ENCODE results near the gene CEMIP. TPM values are rescaled to one million over a fixed set of nuclear protein-coding genes. Genes with fewer than 3 reads are reported as not detected.

The CEMIP gene
- polyA plus RNA-seq, 1 of the 3 experiments (the other 2 are of a cell fraction) = 27.8 TPM

DNA sequence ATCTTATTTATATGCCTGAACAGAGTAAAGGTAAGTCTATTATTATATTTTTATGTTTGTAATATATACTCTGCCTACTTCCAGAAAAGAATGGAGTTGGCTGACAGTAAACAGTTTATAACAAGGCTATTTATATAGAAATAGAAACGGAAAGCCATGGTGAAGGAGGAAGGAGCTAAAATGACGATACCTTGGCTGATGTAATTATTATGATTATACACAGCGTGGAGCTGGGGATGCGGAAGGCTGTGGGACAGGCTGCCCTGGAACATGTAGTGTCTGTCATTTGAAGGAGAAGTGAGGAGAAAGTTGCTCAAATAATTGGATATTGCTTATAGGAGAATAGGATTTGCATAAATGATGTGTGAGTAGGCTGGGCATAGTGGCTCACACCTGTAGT is 37.8 kb downstream of the CEMIP start:
- Histone ChIP-seq H3K4me3 (ENCODE audit: low read depth in 2 of 2, low read length in 1 of 2) (no peak overlapping the region), H3F3A (replicated peaks; ENCODE audit: insufficient read depth) (no peaks in the 10 kb centered on the region), H3K27me3 (ENCODE audit: insufficient read depth) (no peaks in the 10 kb centered on the region), H3K9me2 (no peaks in the 10 kb centered on the region), H3K4me1 (ENCODE audit: control insufficient read depth in 1 of 2, insufficient read depth in 2 of 2, low read depth in 1 of 2, low read length in 1 of 2) (no peaks in the 10 kb centered on the region), H3K9me3 (no peaks in the 10 kb centered on the region), H3K9ac (no peak overlapping the region), H3K27ac (ENCODE audit: low read depth in 2 of 2, low read length in 1 of 2) (no peak overlapping the region), H2AFZ (ENCODE audit: low read depth) (no peak overlapping the region), H4K20me1 (ENCODE audit: insufficient read depth) (no peaks in the 10 kb centered on the region), H3K4me2 (no peak overlapping the region), H3K36me3 (replicated peaks in 1 of 2; ENCODE audit: control insufficient read depth in 1 of 2, insufficient read depth in 2 of 2, low read length in 1 of 2) (peaks cover 0 to 3% of the 10 kb centered on the region in 2 experiments), H3K79me2 (ENCODE audit: insufficient read depth) (no peaks in the 10 kb centered on the region)
- DNase-seq = no peak
- TF ChIP-seq RXRA (IDR thresholded peaks at IDR 0.05; ENCODE audit: borderline replicate concordance, low read depth) (no peak), MXI1 (IDR thresholded peaks at IDR 0.05; ENCODE audit: low read depth, low read length) (no peak), TEAD4 (IDR thresholded peaks at IDR 0.05; ENCODE audit: borderline replicate concordance, insufficient read depth) (no peak)
- TF ChIP-seq, protein P1, sequence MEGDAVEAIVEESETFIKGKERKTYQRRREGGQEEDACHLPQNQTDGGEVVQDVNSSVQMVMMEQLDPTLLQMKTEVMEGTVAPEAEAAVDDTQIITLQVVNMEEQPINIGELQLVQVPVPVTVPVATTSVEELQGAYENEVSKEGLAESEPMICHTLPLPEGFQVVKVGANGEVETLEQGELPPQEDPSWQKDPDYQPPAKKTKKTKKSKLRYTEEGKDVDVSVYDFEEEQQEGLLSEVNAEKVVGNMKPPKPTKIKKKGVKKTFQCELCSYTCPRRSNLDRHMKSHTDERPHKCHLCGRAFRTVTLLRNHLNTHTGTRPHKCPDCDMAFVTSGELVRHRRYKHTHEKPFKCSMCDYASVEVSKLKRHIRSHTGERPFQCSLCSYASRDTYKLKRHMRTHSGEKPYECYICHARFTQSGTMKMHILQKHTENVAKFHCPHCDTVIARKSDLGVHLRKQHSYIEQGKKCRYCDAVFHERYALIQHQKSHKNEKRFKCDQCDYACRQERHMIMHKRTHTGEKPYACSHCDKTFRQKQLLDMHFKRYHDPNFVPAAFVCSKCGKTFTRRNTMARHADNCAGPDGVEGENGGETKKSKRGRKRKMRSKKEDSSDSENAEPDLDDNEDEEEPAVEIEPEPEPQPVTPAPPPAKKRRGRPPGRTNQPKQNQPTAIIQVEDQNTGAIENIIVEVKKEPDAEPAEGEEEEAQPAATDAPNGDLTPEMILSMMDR (IDR thresholded peaks at IDR 0.05) = no peak
- TF ChIP-seq, protein P2, sequence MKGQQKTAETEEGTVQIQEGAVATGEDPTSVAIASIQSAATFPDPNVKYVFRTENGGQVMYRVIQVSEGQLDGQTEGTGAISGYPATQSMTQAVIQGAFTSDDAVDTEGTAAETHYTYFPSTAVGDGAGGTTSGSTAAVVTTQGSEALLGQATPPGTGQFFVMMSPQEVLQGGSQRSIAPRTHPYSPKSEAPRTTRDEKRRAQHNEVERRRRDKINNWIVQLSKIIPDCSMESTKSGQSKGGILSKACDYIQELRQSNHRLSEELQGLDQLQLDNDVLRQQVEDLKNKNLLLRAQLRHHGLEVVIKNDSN (IDR thresholded peaks at IDR 0.05; ENCODE audit: borderline replicate concordance, low read depth) = no peak
- TF ChIP-seq, protein P3, sequence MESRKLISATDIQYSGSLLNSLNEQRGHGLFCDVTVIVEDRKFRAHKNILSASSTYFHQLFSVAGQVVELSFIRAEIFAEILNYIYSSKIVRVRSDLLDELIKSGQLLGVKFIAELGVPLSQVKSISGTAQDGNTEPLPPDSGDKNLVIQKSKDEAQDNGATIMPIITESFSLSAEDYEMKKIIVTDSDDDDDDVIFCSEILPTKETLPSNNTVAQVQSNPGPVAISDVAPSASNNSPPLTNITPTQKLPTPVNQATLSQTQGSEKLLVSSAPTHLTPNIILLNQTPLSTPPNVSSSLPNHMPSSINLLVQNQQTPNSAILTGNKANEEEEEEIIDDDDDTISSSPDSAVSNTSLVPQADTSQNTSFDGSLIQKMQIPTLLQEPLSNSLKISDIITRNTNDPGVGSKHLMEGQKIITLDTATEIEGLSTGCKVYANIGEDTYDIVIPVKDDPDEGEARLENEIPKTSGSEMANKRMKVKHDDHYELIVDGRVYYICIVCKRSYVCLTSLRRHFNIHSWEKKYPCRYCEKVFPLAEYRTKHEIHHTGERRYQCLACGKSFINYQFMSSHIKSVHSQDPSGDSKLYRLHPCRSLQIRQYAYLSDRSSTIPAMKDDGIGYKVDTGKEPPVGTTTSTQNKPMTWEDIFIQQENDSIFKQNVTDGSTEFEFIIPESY (IDR thresholded peaks at IDR 0.05; ENCODE audit: borderline replicate concordance, low read depth) = no peak
- TF ChIP-seq, protein P4, sequence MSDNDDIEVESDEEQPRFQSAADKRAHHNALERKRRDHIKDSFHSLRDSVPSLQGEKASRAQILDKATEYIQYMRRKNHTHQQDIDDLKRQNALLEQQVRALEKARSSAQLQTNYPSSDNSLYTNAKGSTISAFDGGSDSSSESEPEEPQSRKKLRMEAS (IDR thresholded peaks at IDR 0.05; ENCODE audit: low read depth) = no peak
- TF ChIP-seq, protein P5, sequence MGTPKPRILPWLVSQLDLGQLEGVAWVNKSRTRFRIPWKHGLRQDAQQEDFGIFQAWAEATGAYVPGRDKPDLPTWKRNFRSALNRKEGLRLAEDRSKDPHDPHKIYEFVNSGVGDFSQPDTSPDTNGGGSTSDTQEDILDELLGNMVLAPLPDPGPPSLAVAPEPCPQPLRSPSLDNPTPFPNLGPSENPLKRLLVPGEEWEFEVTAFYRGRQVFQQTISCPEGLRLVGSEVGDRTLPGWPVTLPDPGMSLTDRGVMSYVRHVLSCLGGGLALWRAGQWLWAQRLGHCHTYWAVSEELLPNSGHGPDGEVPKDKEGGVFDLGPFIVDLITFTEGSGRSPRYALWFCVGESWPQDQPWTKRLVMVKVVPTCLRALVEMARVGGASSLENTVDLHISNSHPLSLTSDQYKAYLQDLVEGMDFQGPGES (IDR thresholded peaks at IDR 0.05; ENCODE audit: low read depth, low read length) = no peak
- TF ChIP-seq, protein P6, sequence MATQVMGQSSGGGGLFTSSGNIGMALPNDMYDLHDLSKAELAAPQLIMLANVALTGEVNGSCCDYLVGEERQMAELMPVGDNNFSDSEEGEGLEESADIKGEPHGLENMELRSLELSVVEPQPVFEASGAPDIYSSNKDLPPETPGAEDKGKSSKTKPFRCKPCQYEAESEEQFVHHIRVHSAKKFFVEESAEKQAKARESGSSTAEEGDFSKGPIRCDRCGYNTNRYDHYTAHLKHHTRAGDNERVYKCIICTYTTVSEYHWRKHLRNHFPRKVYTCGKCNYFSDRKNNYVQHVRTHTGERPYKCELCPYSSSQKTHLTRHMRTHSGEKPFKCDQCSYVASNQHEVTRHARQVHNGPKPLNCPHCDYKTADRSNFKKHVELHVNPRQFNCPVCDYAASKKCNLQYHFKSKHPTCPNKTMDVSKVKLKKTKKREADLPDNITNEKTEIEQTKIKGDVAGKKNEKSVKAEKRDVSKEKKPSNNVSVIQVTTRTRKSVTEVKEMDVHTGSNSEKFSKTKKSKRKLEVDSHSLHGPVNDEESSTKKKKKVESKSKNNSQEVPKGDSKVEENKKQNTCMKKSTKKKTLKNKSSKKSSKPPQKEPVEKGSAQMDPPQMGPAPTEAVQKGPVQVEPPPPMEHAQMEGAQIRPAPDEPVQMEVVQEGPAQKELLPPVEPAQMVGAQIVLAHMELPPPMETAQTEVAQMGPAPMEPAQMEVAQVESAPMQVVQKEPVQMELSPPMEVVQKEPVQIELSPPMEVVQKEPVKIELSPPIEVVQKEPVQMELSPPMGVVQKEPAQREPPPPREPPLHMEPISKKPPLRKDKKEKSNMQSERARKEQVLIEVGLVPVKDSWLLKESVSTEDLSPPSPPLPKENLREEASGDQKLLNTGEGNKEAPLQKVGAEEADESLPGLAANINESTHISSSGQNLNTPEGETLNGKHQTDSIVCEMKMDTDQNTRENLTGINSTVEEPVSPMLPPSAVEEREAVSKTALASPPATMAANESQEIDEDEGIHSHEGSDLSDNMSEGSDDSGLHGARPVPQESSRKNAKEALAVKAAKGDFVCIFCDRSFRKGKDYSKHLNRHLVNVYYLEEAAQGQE (IDR thresholded peaks at IDR 0.05; ENCODE audit: low read depth, low read length) = no peak
- POLR2A ChIA-PET = interaction anchor here (0.6 kb wide), 1 partner anchor 9 kb away, joined by 3 read pairs; no protein-coding TSS in a partner anchor
- 85% methylated on average over 4 of the region's 4 CpGs for WGBS (ENCODE audit: low lambda C conversion rate)
- CTCF ChIA-PET = interaction anchor here (0.5 to 2.5 kb wide), 4 partner anchors 14 to 19 kb away, joined by 3 to 8 read pairs (median 4); no protein-coding TSS in a partner anchor
